Smooth muscle cell of the brain vasculature (primary cell): ENCODE data around the gene RCBTB2.

Experiments
- DNase-seq: peaks from one replicate; pipeline ENCODE4 v3.0.0-alpha.2; 2012; ENCODE audit warnings: low read depth, low spot score

Gene RCBTB2

GRCh38 chr13:48563626-48564025, 30.7 kb upstream of the RCBTB2 start:
- DNase-seq = no peak

- DNase-seq = no peak
Measured at GRCh38 chr13:48562296-48563066, 29.6 kb upstream of the RCBTB2 start.

GRCh38 chr13:48561466-48562235, 28.8 kb upstream of the RCBTB2 start:
- DNase-seq = no peak

GRCh38 chr13:48560657-48561337, 27.9 kb upstream of the RCBTB2 start:
- DNase-seq = no peak

- no peak for DNase-seq
Measured at GRCh38 chr13:48559638-48560320, 26.9 kb upstream of the RCBTB2 start.

GRCh38 chr13:48556817-48557216, 23.9 kb upstream of the RCBTB2 start:
- no peak for DNase-seq

- no peak for DNase-seq
Measured at GRCh38 chr13:48555441-48555840, 22.6 kb upstream of the RCBTB2 start.

- no peak for DNase-seq
Measured at GRCh38 chr13:48551329-48551728, 18.4 kb upstream of the RCBTB2 start.

- DNase-seq = no peak
Measured at GRCh38 chr13:48549658-48550057, 16.8 kb upstream of the RCBTB2 start.

- no peak for DNase-seq
Measured at GRCh38 chr13:48547663-48548092, 14.8 kb upstream of the RCBTB2 start.

GRCh38 chr13:48545608-48546007, 12.7 kb upstream of the RCBTB2 start:
- no peak for DNase-seq

GRCh38 chr13:48542581-48543341, 9.9 kb upstream of the RCBTB2 start:
- no peak for DNase-seq

- no peak for DNase-seq
Measured at GRCh38 chr13:48542138-48542537, 9.3 kb upstream of the RCBTB2 start.

GRCh38 chr13:48539550-48539949, 6.7 kb upstream of the RCBTB2 start:
- DNase-seq = no peak

GRCh38 chr13:48536621-48537250, 3.9 kb upstream of the RCBTB2 start:
- DNase-seq = no peak

GRCh38 chr13:48535766-48536165, 2.9 kb upstream of the RCBTB2 start:
- DNase-seq = no peak

GRCh38 chr13:48534911-48535501, 2.1 kb upstream of the RCBTB2 start:
- no peak for DNase-seq

GRCh38 chr13:48533961-48534600, 1.2 kb upstream of the RCBTB2 start:
- no peak for DNase-seq

- DNase-seq = no peak
Measured at GRCh38 chr13:48532256-48532505, 699 bp downstream of the RCBTB2 start.
